ENCODE measurements around the gene AGPAT3.

The AGPAT3 gene

GRCh38 chr21:43984905-43985689, 120.1 kb downstream of the AGPAT3 start:
- no peak overlapping the region for H3K4me3 ChIP-seq (ENCODE audit: low read depth, low read length)

GRCh38 chr21:43985690-43986251, 120.7 kb downstream of the AGPAT3 start:
- no peak overlapping the region for H3K4me3 ChIP-seq (ENCODE audit: low read depth, low read length)
- ChIA-PET CTCF (interaction anchor here (2.0 kb wide), 1 partner anchor 10 kb away, joined by 13 read pairs; no protein-coding TSS in a partner anchor), POLR2A (no interaction called here)
- no peak for TF ChIP-seq CTCF (IDR thresholded peaks at IDR 0.05; ENCODE audit: insufficient read depth, low read length, missing control alignments)
- no peak for DNase-seq (ENCODE audit: low read depth, low spot score)

More at GRCh38 chr21:43984905-43985689, 120.1 kb downstream of the AGPAT3 start:
- no peak for TF ChIP-seq CTCF (IDR thresholded peaks at IDR 0.05; ENCODE audit: insufficient read depth, low read length, missing control alignments)
- CTCF ChIA-PET, result interaction anchor here (0.5 to 2.0 kb wide), 4 partner anchors 9 to 337 kb away, joined by 3 to 13 read pairs (median 4); no protein-coding TSS in a partner anchor
- POLR2A ChIA-PET, result no interaction called here
- no peak for DNase-seq (ENCODE audit: low read depth, low spot score)

GRCh38 chr21:43986544-43987451, 121.8 kb downstream of the AGPAT3 start:
- TF ChIP-seq CTCF (IDR thresholded peaks at IDR 0.05; ENCODE audit: insufficient read depth, low read length, missing control alignments), result no peak
- POLR2A ChIA-PET, result interaction anchor here (2.1 kb wide), 1 partner anchor 19 kb away, joined by 4 read pairs; no protein-coding TSS in a partner anchor
- CTCF ChIA-PET, result interaction anchor here (1.8 kb wide), 1 partner anchor 10 kb away, joined by 7 read pairs; no protein-coding TSS in a partner anchor
- H3K4me3 ChIP-seq (ENCODE audit: low read depth, low read length), result no peak overlapping the region
- DNase-seq (ENCODE audit: low read depth, low spot score), result no peak

GRCh38 chr21:43987509-43987908, 122.5 kb downstream of the AGPAT3 start:
- CTCF ChIA-PET, result interaction anchor here (1.8 kb wide), 1 partner anchor 11 kb away, joined by 7 read pairs; no protein-coding TSS in a partner anchor
- no peak for TF ChIP-seq CTCF (IDR thresholded peaks at IDR 0.05; ENCODE audit: insufficient read depth, low read length, missing control alignments)
- POLR2A ChIA-PET, result interaction anchor here (2.1 kb wide), 1 partner anchor 18 kb away, joined by 4 read pairs; no protein-coding TSS in a partner anchor
- no peak for DNase-seq (ENCODE audit: low read depth, low spot score)
- H3K4me3 ChIP-seq (ENCODE audit: low read depth, low read length), result no peak overlapping the region

- POLR2A ChIA-PET, result interaction anchor here (2.1 kb wide), 1 partner anchor 18 kb away, joined by 4 read pairs; no protein-coding TSS in a partner anchor
- no peak for DNase-seq (ENCODE audit: low read depth, low spot score)
- CTCF ChIA-PET, result interaction anchor here (1.8 kb wide), 1 partner anchor 11 kb away, joined by 7 read pairs; no protein-coding TSS in a partner anchor
- H3K4me3 ChIP-seq (ENCODE audit: low read depth, low read length), result no peak overlapping the region
- TF ChIP-seq CTCF (IDR thresholded peaks at IDR 0.05; ENCODE audit: insufficient read depth, low read length, missing control alignments), result no peak
Measured at GRCh38 chr21:43988016-43988415, 123.0 kb downstream of the AGPAT3 start.
